NCI-H774 (cell line): Measurements from ENCODE around the gene SUDS3.
A peak's percentile ranks its signal among the peaks of the same experiment; 100 is the strongest.
"Not testable (repeated sequence)": the region's sequence is repeated elsewhere in the genome, so short reads cannot be mapped to it uniquely, and the experiment has no call there.

Experiments used
- DNase-seq: peaks from one replicate; lab custom pipeline; 2025; lab: John Stamatoyannopoulos, UW

The SUDS3 gene

DNA sequence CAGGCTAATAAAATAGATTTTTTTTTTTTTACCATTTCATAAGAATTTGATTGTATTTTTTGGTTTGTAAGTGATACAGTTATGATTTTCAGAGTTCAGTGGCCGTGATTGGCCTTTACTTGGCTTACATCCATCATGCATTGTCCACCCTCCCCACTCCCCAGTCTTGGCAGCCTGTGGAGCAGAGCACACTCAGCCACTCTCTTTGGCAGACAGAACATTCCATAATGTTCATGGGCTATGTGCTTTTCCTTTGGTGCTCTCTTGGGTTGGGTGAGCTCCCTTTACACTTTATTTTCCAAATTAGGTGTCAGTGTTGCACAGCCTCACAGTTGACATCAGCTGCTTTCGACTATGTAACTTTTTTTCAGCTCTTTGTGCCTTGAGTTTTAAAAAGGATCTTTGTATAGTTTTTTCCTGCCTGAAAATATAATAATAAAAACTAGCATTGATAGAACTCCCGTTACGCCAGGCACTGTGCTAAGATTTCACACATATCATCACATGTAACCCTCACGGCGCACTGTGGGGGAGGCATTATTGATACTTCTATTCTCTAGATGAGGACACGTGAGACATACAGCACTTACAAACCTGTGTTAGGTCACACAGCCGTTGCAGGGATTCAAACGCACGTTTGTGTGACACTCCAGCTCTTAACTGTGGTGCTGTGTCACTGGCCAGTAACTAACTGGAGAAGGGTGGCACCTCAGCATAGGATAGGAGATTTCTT is 21.5 kb downstream of the SUDS3 start:
- DNase-seq = no peak

DNA sequence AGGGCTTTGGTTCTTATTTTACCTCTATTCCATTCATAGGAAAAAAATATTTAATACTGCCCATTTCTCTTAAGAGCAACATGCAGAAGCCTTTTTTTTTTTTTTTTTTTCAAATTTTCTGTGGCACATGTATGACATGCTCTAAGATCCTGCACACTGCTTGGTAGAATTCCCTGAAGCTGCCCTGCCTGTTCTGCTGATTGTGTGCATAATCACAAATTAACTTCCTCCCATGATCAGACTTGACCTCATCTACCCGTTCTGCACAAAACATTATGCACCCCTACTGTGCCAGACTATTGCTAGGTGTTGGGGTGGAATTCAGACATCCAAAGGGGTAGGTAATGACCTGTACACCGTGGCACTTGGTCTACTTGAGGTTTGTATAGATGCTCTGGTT is 22.2 kb downstream of the SUDS3 start:
- DNase-seq = no peak

DNA sequence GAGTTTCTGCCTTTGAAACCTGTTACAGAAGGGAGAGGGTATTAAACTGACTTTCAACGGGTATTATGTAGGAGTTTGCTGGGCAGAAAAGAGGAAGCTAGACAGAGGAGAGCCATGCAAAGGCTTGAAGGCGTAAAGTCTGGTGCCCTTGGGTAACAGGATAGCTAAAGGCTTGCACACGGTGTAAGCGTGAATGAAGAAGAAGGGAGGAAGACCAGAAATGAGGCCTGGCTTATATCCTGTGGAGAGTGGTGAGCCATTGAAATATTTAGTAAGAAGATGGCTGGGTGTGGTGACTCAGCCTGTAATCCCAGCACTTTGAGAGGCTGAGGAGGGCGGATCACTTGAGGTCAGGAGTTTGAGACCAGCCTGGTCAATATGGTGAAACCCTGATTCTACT is 22.6 kb downstream of the SUDS3 start:
- no peak for DNase-seq

DNA sequence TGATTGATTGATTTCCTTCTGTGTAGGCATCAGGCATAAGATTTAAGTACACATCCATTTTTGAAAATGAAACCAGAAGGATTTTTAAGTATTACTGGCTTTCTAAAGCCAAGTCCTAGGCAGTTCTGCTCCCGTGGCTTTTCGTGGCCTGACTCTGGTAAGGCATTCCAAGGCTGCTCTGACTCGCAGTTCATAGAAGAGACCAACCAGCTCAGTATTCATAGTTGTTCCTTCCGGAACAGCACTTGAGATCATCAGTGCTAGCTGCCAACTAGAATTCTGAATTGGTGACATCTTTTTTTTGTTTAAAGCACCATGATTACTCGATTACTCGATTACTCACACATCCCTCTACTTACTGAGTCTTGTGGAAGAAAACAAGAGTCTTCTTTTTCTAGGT is 25.9 kb downstream of the SUDS3 start:
- no peak for DNase-seq

DNA sequence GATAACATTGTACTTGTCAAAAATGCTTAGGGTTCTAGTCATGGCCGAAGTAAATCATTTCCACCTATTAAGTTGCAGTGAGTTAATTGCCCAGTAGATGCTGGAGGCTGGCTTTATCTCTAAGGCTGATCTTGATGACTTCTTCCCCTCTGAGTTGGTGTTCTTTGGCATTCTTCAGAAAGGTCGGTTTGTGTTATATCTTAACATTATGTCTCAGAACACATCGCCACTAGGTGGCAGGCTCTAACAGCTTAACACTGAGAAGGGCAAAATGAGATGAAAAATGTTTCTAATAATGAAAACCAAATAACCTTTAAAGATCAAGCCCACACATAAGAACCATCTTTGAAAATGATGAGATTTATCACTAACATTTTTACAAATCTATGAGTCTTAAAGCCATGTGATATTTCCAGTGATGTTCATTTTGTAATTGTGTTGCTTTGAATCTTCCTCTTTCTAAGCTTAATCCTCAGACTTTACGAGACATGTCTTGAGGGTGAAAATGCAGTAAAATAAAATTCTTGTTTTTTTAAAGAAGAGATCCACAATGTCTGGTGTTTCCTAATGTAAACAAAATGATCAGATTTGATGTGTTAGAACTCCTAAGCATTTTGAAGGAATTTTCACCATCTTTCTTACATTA is 28.6 kb downstream of the SUDS3 start:
- peak; percentile 41 for DNase-seq

DNA sequence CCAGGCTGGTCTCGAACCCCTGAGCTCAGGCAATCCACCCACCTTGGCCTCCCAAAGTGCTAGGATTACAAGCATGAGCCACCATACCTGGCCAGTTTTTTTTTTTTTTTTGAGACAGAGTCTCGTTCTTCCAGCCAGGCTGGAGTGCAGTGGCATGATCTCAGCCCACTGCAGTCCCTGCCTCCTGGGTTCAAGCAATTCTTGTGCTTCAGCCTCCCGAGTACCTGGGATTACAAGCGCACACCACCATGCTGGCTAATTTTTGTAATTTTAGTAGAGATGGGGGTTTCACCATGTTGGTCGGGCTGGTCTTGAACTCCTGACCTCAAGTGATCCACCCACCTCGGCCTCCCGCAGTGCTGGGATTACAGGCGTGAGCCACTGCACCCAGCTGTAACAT is 31.9 kb downstream of the SUDS3 start:
- not testable (repeated sequence) for DNase-seq

DNA sequence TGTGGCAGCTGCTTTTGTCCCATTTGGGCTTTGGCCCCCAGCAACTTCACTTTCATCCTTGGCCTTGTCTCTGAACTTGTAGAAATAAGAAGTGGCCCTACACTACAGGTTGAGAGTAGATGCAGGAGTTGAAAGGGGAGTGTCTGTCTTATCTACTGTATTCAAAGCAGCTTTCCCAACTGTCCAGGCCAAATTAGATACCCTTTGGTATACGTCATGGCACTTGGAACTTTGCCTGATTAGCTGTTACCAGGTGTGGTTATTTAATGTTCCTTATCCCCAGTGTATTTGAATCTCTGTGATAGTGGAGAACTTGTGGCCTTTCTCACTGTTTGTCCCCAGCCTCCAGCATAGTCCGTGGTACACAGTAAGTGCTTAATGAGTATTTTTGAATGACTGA is 33.5 kb downstream of the SUDS3 start:
- no peak for DNase-seq

DNA sequence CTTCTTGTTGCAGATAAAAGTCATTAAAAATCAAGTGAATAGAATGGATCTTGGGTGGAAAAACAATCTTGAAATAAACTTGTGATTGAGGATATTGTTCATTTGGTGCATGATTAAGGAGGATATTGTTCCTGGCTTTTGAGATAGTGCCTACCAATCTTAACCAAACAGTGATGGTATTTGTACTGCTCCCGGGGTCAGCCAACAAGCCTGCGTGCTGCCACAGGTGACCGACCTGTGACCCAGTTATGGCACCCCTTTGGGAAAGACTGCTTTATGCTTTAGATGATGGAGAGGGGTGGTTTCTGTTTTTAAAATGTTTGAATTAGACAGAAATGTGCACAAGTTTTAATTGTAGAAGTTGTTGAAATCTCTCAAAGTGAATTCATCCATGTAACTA is 41.6 kb downstream of the SUDS3 start:
- no peak for DNase-seq

DNA sequence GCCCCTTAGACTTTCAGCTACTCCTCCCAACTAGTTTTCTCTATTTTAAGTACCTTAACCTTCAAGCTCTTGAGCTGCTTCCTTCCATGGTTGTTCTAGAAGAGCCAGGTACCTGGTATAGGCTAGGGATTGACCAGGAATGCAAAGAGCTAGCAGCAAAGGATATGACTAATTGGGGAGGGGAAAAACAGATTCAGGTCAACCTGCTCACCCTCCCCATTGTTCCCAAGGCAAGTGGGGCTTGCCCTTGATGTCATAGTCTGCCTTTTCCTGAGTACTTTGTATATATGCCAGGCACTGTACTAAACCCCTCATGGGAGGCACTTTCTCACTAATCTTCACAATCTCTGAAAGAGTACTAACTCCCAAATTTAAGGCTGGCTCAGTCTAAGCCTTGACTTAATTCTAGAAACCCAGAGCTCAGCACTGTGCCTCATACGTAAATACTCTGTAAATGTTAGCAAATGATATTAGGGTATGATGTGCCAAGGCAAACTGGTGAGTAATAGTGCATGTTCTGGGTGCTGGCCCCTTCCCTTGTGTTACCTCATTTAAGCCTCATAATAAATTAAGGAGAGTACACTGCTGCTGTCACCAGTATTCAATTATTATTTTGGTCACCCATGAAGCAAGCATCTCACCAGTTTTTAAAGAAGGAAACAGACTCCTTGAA is 42.2 kb downstream of the SUDS3 start:
- no peak for DNase-seq

DNA sequence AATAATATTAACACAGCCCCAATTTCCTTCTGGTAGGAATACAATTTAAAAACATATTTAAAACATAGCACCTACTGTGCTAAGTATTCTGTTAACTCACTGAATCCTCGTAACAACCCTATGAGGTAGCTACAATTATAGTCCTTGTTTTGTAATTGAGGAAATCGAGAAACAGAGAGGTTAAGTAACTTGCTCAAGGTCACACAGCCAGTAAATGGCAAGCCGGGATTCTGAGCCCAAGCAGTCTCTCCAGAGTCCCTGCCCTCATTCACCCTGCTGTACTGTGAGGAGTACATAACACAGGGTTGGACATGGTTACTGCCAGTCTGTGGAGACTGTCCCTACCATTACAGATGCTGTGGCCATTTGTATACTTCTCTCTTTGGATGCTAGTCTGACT is 44.3 kb downstream of the SUDS3 start:
- no peak for DNase-seq

DNA sequence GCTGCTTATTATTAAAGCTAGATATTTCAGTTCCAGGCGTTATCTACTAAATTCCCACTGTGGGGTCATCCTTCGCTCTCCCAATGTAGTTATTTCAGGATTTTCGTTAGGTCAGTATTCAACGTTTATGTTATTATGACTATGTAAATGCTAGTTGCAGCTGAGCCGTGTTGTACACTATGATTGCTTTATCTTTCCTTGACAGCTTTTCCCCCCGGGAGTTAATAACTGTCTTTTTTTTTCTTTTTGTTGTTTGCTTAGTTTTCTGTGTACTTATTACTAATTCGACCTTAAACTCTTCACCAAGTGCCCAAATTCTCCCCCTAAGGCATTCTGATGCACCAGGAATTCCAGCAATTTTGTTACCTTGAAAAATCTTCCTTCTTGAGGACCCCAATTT is 48.5 kb downstream of the SUDS3 start:
- DNase-seq = no peak

DNA sequence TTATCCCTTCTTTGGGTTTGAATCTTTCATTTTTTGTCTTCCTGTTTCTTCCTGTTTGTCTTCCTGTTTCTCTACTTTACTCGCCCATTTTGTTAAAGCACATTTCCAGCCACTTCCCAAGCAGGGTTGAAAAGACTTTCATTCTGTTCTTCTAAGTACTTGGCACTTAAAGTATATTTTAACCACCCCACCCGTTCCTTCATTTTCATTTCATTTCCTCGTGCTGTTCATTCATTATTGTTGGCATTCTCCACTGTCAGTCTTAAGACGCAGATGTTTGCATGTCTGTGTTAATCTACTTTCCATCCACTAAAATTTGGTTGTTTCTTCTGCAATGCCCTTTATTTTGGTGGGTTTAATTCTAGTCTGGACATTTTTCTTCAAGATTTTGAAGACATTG is 49.0 kb downstream of the SUDS3 start:
- no peak for DNase-seq

DNA sequence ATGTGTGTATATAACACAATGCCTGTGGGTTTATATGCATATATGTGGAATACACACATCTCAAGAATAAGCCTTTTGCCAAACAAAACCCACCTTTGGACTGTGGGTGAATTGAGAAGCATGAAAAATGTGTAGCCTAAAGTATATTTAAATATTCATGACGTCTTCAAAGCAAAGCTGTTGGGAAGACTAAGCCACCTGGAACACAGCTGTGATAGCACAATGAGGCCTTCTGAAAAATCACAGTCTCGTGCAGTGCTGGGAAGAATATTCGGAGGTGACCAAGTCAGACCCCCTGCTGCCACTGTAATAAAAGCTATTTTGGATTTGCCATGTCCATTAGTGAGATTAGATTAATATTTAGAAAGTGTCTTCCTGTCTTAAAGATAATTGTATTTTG is 51.5 kb downstream of the SUDS3 start:
- no peak for DNase-seq

DNA sequence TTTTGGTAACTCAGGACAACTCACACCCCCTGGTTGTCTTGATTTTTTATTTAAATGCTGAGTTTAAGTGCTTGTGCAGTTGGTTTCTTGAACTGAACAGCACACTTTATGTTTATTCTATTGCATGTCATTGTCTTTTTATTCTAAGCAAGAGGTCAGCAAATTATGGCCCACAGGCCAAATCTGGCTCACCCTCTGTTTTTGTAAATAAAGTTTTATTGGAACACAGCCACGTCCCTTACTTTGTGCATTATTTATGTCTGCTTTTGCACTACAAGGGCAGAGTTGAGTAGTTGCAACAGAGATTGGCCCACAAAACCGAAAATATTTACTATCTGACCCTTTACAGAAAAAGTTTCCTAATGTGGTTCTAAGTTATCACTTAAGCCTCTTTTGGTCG is 52.3 kb downstream of the SUDS3 start:
- DNase-seq = no peak

DNA sequence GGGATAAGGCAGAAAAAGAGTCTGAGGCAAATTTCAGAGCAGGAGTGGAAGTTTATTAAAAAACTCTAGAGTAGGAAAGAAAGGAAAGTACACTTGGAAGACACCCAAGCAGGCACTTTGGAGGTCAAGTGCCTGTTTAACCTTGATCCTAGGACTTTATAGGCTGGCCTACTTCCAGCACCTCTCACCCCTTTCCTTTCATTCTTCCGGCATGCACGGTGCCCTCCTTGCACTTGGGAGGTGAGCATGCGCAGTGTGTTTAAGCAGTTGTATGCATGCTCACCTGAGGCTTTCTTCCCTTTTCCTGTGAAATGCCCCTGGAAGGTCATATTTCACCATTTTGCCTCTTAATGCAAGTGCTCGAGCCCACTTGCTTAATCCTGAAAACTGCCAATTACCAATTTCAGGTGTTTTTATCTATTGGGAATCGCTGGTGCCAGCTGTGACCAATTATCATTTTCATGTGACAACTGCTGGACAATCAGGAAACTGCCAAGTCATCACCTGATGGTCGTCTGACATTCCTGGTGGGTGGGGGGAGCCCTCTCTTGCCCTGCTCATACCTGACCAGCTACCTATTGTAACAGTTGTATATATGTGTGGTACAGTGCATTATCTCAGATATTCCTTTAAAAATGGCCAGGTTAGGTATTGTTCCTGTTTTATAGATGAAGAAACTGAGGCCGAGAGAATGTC is 53.5 kb downstream of the SUDS3 start:
- DNase-seq = no peak

DNA sequence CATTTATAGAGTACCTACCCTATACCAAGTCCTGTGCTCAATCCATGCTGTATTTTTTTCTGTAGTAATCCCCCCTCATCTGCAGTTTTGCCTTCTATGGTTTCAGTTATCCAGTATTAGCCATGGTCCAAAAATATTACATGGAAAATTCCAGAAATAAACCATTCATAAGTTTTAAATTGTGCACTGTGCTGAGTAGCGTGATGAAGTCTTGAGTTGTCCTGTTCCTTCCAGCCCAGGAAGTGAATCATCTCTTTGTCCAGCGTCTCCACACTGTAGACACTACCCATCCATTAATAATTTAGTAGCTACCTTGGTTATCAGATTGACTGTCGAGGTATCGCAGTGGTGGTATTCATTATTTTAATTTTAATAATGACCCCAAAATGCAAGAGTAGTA is 54.2 kb downstream of the SUDS3 start:
- DNase-seq = no peak

DNA sequence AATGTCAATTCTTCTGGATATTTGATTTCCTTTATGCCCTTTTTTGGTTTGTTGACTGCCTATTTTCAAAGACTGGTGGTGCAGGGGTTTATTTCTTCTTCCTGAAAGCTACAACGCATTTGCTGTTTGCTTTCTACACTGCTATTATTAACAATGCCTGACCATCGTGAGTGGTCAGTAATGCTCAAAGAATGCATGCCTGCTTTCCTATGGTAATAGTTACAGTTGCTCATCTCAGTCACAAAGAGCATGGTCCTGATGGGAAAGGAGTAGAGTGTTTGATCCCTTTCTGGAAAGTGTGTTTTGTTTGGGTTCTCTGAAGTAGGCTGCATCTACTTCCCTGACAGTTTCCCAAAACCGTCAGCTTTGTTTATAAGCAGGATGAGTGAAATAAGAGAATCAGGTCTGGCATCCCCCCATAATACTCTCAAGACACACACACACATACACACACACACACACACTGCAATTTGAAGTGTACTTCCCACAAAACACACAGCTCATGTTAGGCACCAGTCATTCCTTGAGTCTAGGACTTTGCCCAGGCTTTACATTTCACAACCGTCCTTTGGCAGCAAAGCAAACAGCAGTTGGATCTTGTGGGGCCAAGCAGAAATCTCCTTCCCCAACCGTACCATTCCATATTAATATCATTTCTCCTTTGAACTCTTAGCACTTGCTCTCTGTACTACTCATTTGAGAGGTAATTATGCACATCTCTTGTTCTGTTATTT is 56.6 kb downstream of the SUDS3 start:
- DNase-seq = no peak

DNA sequence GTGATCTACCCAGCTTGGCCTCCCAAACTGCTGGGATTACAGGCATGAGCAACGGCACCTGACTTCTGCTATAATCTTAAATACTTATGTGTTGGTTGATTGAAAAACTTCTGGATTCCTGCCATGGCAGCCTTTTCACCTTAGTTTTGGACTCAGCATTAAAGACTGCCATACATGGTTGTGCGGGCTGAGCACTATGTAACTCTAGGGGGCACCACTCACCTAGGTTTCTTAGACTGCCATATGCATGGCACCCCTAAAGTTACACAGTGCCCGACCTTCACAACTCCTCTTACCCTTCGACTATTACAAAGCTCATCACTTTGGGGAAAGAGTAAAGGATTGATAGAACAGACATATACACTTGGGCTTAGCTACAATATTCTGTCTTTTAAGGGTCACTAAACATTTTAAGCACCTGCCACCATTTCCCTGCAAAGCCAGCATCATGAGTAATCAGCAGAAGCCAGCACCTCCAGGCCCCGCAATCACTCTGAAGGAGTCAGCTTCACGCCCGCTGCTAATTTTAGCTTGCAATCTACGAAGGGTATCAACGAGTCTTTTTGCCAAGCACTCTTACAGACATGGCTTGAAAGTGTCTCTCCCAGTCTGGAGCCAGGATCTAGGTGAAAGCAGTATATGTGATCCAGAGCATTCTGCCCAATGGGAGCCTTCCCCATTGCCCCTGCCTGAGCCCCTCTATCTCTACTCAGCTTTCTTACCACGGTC is 59.8 kb downstream of the SUDS3 start:
- peak; percentile 23 for DNase-seq

DNA sequence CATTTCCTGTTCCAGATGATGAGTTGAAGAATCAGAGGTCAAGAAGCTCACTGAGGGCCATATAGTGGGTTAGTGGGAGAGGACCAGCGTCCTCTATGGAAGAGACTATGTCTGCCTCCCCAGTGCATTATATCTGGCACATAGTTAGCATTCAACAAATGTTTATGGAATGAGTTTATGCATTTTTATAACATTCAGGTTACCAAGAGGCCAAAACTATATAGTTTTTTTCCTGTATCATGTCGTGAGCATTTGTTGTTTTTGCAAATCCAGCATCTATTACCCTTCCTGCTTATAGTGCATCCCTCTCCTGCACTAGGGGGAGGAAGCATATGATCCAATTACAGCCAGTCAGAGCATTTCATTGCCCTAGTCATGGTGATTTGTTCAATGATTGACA is 60.6 kb downstream of the SUDS3 start:
- DNase-seq = no peak

DNA sequence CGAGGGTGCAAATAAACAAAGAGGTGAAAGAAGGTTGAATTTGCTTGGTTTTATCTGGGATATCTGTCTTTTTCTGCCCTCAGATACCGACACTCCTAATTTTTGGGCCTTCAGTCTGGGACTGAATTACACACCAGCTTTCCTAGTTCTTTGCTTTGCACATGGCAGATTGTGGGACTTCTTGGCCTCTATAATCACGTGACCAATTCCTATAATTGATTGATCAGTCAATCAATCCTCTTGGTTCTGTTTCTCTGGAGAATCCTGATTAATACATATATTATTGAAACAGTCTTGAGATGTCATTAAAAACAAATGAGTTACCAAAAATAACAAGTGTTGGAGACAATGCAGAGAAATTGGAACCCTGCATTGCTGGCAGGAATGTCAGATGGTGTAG is 62.7 kb downstream of the SUDS3 start:
- no peak for DNase-seq

DNA sequence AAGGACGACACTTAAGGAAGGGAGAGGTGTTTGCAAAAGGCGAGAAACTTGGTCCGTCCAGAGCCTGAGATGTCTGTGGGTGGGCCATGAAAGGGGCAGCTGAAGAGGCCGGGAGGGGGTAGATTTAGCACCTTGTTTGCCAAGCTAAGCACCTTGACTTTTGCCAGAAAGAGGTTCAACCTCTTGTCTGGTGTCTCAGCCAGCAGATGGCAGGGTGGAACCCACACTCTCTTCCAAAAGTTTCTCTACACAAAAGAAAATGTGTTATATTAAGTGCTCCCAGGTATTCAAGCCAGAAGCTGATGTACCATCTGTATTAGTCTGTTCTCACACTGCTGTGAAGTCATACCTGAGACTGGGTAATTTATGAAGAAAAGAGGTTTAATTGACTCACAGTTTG is 69.9 kb downstream of the SUDS3 start:
- no peak for DNase-seq

DNA sequence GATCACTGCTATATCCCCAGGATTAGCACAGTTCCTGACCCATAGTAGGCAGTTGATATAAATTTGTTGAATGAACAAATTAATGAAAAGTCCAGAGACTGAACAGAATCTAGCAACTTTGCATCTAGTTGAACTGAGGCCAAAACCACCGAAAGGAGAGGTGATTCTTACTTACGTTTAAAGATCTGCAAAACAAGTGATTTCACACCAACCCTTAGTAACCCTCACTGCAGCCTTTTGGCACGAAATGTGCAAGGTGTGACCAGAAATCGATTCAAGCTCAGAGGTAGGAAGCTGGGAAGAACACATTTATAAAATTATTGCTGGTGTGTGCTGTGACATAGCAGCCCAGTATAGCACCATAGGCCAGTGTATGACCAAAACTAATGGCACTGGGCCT is 70.8 kb downstream of the SUDS3 start:
- DNase-seq = no peak
